ENCODE data around the gene SYNGR3.
"Not testable (repeated sequence)": the region's sequence is repeated elsewhere in the genome, so short reads cannot be mapped to it uniquely, and the experiment has no call there.

SYNGR3 gene, protein sequence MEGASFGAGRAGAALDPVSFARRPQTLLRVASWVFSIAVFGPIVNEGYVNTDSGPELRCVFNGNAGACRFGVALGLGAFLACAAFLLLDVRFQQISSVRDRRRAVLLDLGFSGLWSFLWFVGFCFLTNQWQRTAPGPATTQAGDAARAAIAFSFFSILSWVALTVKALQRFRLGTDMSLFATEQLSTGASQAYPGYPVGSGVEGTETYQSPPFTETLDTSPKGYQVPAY

DNA sequence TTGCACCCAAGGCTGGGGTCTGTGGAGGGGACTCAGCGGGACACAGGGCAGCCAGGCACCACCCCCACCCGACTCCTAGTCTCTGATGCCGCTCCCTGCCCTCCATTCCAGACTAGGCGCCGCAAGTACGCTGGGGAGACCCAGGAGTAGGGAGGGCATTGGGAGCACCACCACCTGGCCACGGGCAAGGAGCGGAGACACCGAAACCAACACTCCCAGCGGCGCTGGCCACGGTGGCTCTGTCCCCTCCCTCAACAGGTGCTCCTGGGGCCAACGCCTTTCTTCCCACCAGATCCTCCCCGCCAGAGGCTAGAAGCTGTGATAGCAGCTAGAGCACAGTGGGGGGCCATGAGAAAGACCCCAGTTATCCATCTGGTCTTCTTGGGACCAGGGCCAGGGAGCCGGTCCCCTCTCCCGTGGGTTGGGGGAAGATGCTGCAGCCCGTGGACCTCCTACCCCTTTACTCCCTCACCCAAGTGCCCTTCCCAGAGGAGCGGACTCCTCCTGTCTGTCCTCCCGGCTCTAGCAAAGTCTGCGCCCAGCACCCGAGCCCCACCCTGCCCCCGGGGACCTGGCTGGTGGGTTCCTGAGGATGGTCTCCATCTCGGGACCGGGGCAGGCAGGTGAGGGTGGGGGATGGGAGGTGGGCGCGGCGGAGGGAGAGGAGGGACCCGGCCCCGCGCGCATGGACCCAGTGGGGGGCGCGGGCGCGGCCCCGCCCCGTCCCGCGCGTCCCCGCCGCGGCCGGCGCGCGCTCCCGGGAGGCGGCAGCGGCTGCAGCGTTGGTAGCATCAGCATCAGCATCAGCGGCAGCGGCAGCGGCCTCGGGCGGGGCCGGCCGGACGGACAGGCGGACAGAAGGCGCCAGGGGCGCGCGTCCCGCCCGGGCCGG, at the start of gene SYNGR3:
Gene SYNGR3, plus strand, starts transcription at position 762 of the 892 bp plus-strand sequence. CDS start 133 bp downstream, outside the sequence.
- DNase-seq = no peak

DNA sequence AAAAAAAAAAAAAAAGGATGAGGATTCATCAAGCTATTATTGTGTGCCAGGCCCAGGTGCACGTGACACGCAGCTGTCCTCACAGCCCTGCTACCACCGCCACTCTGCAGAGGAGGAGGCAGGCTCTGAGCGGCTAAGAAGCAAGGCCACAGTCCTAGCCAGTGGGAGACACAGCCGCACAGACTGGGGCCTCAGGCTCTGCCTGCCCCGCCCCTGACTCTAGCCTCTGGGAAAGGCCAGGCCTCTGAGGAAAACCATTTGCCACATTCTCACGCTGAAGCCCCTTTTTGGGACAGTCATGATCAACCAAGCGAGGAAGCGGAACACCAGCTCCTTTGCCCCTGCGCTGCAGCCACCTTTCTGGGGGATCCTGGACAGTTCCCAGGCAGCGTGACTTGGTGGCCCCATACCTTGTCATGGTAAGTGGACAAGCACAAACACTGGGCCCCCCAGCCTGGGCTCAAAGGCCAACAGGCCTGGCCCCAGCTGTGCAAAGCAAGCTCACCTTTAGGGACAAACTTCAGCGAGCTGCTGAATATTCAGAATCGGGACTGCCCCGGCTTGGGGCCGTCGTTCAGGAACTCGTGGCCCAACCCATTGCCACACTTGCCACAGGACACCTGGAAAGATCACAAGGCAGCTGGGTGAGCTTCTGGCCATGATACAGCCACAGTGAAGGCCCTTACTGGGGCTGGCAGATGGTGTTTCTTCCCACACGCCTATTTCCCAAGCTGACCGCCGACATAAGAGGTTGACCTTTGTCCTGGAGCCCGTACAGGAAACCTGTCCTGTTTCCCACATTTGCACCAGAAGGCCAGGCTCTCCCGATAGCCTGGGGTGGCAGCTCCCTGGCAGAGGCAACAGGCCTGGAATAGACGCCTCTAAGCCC, 49.3 kb upstream of the SYNGR3 start:
- DNase-seq = no peak

DNA sequence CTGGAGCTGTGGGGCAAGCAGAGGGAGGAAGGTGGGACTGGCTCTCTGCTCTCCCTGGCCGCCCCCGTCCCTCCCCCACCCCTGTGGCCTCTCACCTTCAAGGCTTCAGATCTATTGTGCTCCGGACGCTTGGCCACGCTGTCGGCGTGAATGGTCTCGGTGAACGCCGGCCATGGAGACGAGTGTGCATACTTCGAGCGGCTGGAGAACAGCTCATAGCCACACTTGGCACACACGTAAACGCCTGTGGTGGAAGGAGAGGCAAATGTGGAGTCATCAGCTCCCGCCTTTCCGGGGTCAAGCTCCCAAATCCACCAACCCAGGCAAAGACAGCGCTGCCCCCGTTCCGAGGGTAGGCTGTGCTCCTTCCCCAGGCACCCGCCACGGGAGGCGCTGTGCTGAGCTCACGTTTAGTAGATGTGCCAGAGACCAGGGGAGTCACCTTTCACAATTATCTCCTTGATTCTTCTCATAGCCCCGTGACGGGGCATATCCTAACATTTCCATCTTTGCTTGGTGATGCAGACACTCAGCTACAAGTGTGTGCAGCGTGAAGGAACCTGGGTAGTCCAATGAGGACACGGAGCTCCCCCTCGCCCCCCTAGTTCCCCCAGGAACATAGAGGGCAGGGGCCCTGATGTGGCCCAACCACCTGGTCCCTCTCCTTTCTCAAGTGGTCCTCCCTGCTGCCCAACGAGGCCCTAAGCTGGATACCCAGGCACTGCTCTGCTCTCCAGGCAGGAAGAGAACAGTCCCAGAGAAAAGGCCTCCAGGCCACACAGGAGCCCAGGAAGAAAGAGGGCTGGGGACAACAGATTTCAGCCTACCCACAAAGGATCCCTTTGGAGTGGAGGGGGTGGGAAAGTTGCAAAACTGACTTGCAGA, 48.4 kb upstream of the SYNGR3 start:
- no peak for DNase-seq

DNA sequence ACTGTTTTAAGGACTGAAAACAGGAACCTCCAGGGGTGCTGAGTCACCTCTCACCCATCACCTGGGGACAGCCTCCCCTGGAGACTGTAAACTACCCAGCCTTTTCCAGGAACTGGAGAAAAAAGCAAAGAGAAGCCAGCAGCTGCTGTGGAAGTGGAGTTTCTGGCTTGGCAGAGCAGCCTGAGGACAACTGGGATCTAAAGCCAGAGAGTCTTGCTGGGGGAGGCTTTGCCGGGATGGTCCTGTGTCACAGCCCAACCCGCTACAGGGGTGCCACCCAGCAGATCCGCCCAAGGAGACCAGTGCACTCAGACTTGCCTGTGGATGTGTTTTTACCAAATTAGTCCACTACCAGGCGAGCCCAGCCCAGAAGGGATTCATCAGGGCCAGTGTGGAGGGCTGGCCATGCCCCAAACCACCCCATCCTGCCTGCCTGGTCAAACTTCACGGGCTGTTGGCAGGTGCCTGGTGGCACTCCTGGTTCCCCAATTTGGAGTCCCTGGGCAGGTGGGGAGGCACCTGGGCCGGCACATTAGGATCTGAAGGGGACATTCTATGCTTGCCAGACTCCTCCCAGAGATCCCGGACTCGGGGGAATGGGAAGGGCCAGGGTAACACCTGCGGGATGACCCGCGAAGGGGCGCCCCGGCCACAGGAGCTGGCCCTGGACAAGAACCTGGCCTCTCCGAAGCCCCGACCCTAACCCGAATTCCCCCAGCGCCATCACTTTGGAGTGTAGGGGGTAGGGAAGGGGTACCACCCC, 47.5 kb upstream of the SYNGR3 start:
- peak; percentile 36 for DNase-seq

DNA sequence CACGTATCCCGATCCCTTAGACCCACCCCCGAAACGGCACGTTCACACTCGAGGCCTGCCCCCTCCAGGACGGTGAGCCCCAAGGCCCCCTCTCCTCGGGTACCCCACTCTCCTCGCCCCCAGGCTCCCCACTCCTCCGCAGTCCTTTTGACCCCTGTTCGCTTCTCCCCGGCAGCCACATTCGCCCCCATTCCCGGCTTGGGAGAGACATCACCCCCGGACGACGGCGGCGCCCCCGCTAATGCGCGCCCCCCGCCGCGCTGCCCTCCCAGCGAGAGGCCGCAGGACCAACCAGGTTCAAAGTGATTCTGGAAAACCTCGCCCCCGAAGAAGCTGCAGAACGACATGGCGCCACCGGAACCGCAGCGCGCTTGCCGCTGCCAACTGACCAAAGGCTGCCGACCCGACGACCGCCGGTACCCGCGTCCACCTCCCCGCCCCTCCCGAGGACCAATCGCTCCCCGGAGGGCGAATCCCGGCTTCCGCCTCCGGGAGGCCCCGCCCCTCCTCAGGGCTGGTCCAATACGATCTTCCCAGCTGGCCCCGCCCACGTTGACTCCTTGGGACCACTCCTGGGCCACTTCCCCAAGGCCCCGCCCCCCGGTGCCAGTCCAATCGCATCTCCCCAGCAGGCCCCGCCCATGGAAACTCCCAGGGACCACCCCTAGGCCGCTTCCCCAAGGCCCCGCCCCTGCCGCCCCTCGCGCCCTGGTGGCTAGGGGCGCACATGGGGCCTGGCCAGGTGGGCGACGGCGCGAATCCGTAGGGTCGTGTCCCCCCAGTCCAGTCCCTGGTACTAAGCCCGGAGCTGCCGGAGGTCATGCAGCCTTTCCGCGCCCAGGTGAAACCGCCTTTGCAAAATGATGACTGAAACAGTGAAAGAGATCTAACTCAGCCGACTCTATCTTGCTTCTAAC, 46.7 kb upstream of the SYNGR3 start, which contains the start of gene MSRB1:
Gene MSRB1, minus strand, starts transcription at position 390 of the 917 bp plus-strand sequence. Its CDS starts 43 bp downstream, at position 347.
- peak; percentile 100 for DNase-seq

DNA sequence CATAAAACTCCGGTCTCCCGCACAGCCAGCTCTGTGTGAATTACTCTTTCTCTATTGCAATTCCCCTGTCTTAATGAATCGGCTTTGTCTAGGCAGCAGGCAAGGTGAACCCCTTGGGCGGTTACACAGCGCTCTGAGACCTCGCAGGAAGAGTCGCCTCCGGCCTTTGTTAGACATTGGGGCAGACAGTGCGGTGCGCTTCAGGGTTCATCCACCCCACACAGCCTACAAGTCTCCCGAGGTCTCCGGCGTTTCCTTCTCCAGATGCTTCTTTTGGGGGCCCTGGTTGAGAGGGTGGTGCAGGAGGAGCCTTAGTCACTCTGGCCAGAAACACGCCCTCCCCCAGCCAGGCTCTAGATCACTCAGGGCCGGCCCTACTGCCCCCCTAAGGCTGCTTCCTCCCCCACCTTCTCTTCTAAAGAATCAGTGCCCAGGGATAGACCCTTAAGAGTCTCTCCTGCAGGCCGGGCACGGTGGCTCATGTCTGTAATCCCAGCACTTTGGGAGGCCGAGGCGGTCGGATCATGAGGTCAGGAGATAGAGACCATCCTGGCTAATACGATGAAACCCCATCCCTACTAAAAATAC, 45.1 kb upstream of the SYNGR3 start:
- DNase-seq = no peak

DNA sequence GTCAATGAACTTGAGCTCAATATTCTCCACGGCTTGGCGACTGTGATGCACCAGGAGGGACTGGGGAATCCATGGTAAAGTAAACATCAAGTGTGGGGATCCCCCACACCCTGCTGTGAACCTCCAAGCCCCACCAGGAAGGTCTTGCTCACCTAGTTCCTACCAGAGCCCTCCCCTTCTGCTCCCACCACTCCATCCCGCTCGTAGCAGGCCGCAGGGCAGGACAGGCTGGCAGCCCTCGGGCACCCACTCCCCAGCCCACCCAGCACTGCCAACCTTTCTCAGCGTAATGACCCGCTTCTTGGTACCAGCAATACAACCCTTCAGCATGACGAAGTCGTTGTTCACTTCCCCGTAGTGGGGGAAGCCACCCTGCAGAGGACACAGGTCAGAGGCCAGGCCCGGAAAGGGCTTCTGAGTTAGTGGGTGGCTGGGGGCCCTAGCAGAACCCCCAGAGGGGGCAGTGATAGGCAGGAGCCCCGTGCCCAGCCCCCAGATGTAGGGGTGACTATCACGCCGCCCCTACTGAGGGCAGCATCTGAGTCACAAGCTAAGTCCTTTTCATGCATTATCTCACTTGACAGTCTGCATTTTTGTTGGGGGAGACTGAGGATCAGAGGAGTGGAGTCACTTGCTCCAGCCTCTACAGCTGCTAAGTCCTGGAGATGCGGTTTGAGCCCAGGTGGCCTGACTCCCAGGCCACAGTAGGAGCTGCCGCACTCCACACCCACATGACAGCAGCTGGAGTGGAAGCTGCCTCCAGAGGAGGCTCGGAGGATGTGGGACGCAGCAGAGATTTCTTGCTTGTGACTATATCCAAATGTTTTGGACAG, 44.0 kb upstream of the SYNGR3 start:
- no peak for DNase-seq

DNA sequence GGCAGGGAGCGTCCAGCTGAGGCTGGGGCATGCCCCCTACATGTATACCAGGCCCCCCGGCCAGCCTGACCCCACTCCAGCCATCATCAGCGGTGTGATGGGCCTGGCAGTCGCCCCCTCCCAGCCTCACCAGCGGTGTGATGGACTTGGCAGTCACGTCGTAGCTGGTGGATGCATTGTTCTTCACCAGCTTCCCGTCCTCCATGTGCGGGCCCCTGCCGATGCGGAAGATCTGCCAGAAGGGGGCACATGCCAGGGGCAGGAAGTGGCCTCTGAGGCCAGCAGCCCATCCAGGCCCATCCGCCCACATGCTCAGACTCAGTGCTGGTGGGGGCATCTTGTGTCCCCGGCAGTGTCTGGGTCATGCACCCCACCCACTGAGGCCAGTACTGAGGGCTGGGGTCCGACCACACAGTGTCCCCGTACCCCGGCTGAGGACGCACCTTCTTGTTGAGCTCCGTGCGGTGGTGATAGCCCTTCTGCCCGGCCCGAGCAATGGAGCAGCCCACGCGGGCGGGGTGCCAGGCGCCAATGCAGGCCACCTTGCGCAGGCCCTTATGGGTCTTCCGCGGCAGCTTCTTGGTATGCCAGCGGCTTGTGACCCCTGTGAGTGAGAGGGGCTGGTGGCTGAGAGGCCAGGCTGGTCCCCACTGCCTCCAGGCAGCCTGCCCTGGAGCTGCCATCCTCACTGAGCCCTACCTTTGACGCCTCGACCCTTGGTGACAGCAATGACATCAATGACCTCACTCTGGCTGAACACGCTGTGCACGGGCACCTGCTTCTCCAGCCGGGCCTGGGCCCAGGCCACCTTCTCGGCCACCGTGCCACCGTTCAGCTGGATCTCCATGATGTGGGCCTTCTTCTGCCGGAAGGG, 43.0 kb upstream of the SYNGR3 start:
- DNase-seq = no peak

DNA sequence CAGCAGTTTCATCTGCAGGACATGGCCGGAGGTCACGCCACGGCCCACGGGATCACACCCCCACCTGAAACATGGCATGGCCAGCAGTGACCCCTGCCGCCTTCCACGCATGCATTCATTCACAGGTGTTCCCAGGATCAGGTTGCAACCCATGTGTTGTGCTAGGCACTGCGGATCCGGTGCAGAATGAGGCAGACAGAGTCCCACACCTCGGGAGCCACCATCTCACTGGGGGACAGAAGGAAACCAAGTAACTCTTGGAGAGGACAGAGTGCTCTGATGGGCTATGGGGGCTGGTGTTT, 42.5 kb upstream of the SYNGR3 start:
- DNase-seq = no peak

DNA sequence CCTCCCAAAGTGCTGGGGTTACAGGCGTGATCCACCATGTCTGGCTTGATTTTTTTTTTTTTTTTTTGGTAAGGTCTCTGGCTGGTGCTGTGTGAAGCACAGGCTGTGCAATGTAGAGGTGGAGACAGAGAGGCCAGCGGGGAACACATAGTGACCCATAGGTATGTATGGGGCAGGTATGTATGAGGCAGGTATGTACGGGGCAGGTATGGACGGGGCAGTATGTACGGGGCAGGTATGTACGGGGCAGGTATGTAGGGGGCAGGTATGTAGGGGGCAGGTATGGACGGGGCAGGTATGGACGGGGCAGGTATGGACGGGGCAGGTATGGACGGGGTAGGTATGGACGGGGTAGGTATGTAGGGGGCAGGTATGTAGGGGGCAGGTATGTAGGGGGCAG, 40.3 kb upstream of the SYNGR3 start:
- DNase-seq = no peak

DNA sequence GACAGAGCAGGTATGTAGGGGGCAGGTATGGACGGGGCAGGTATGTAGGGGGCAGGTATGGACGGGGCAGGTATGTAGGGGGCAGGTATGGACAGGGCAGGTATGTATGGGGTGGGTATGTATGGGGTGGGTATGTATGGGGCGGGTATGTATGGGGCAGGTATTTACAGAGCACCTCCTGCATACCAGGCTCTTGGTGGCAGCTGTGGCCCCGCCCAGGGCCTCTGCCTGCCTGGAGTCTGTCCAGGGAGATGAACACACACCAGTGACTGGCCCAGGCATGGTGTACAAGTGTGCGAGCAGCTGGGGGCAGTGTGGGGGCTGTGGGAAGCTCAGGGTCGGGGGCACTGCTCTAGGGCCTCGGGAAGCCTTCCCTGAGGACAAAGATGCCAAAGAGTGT, 39.7 kb upstream of the SYNGR3 start:
- DNase-seq = no peak

DNA sequence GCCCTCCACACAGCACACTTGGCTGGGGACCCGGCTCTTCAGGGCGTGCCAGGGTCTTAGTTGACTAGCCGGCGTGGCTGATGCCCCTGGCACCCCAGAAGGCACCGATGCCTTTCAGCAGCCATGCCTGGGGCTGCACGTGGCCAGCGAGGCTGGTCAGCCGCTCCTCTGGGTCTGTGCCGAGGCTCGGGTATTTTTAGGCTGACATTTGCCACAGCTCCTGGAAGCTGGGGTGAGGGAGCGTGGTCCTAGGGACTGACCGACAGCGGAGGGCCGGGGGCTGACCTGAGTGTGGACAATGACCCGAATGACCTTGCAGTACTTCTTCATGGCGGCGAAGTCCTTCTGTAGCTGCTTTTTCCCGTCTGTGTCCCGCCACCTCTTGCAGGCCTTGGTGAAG, 39.2 kb upstream of the SYNGR3 start:
- DNase-seq = no peak

DNA sequence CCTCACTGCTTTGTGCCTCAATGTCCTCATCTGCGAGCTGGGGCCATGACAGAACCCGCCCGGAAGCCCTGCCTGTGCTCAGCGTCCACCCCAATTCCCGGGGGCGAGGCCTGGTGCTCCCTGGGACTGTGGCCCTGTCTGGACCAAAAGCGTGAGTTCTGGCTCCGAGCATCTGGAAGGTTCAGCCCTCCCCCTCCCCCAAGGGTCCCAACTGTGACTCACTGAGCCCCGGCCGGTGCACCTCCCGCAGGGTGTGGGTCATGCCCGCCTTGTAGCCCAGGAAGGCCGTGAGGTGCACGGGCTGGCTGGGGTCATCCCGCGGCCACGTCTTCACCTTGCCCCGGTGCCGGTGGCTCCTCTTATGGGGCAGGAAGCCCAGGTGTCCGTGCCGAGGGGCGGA, 36.0 kb upstream of the SYNGR3 start:
- DNase-seq = no peak

DNA sequence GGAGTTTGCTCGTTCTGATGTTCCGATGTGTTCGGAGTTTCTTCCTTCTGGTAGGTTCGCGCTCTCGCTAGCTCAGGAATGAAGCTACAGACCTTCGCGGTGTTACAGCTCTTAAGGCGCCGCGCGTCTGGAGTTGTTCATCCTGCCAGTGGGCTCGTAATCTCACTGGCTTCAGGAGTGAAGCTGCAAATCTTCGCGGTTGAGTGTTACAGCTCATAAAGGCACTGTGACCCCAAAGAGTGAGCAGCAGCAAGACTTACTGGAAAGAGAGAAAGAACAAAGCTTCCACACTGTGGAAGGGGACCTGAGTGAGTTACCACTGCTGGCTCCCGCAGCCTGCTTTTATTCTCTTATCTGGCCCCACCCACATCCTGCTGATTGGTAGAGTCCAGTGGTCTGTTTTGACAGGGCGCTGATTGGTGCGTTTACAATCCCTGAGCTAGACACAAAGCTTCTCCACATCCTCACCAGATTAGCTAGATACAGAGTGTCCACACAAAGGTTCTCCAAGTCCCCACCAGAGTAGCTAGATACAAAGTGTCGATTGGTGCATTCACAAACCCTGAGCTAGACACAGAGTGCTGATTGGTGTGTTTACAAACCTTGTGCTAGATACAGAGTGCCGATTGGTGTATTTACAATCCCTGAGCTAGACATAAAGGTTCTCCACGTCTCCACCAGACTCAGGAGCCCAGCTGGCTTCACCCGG, 32.2 kb upstream of the SYNGR3 start:
- not testable (repeated sequence) for DNase-seq

DNA sequence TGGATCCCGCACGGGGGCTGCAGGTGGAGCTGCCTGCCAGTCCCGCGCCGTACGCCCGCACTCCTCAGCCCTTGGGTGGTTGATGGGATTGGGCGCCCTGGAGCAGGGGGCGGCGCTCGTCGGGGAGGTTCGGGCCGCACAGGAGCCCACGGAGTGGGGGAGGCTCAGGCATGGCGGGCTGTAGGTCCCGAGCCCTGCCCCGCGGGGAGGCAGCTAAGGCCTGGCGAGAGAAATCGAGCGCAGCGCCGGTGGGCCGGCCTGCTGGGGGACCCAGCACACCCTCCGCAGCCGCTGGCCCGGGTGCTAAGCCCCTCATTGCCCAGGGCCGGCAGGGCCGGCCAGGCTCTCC, 31.7 kb upstream of the SYNGR3 start:
- DNase-seq = not testable (repeated sequence)

DNA sequence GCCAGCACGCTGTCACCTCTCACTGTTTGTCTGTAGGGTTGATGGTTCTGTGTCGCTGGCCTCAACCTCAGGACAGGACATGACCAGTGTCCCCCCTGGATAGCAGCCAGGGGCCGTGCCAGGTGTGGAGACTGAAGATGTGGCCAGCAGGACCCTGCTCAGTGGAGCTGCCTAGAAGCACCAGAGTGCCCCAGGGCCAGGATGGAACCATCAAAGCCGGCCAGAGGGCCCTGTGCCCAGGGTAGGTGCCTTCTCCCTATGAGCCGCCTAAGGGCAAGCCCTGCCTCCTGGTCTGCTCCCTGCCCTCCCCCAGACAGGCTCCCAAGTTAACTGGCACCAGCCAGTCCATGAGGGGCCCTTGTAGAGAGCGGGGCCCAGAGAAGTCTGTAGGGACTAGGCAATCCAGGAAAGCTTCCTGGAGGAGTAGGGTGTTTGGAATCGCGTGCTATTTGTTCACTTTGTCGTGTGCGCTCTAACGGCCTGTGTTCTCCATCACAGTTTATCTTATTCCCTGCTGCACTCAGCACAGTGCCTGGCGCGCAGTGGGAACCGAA, 31.0 kb upstream of the SYNGR3 start:
- DNase-seq = peak; percentile 35
